NCI-H2171 (cell line): ENCODE results near the gene MAP2K6.
A peak's percentile ranks its signal among the peaks of the same experiment; 100 is the strongest.

Source experiments
- DNase-seq: peaks from one replicate; lab custom pipeline; 2025; lab: John Stamatoyannopoulos, UW

MAP2K6 gene

DNA sequence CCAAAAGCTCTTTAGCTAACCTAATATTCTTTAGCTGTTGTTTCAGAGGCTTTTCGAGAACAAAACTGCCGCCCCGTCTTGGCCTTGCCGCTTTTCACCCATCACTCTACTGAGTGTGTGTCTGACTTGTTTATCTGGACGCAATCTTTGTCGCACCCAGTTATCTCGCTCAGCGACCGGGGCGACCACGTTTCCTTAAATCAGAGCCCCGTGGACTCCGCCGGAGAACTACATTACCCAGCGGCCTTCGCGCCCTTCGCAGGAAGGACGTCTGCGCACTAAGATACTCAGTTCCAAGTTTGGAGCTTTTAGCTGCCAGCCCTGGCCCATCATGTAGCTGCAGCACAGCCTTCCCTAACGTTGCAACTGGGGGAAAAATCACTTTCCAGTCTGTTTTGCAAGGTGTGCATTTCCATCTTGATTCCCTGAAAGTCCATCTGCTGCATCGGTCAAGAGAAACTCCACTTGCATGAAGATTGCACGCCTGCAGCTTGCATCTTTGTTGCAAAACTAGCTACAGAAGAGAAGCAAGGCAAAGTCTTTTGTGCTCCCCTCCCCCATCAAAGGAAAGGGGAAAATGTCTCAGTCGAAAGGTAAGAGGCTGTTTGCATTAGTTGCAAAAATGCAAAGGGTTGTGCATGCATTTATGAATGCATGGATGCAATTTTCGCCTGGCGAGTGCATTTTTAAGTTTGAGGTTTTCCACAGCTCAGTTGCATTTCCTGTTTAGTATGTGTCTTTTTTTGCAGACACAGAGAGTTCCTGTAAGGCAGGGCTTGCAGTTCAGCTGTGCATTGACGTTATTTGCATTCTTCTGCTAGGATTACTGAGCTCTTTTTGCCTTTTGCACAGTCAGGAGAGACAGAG lies at the start of gene MAP2K6:
Gene MAP2K6, plus strand, starts transcription at position 290 of the 867 bp plus-strand sequence. Its CDS starts 288 bp downstream, at position 578.
- DNase-seq: peak; percentile 48

DNA sequence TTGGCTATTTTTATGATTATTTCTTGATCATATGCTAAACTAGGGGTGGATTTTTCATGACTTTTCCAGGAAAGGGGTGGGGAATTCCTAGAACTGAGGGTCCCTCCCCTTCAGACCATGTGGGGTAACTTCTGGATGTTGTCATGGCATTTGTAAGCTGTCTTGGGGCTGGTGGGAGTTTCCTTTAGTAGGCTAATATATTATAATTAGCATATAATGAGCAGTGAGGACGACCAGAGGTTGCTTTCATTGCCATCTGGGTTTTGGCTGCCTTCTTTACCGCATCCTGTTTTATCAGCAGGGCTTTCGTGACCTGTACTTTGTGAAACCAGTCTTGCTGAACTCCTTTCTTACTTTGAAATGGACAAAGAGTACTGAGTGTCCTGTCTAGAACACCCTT lies 47.2 kb upstream of the MAP2K6 start:
- no peak for DNase-seq

DNA sequence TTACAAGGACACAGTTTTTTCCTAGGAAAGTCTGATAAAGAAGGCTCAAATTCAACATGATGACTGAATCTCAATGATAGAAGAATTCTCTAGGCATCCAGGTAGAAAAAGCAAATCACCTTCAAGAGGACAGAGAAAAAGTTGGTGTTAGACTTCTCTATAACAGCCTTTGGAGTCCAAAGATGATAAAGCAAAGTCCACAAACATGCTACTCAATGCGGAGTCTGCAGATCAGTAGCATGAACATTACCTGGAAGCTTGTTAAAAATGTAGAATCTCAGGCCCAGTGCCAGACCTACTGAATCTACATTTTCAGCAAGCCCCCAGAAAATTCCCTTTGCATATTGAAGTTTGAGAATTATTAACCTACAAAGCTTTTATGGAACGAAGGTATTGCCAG lies 41.4 kb upstream of the MAP2K6 start:
- DNase-seq: no peak

DNA sequence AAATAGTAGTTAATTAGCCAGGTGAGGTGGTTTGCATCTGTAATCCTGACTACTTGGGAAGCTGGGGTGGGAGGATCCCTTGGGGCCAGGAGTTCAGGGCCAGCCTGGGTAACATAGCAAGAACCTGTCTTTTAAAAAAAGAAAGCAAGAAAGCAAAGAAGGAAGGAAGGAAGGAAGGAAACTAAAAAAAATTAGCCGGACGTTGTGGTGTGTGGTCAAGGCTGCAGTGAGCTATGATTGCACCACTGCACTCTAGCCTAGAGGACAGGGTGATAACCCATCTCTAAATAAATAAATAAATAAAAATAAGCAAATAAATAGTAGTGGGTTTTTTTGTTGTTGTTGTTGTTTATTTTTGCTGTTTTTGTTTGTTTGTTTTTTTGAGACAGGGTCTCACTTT lies 39.3 kb upstream of the MAP2K6 start:
- DNase-seq: no peak

DNA sequence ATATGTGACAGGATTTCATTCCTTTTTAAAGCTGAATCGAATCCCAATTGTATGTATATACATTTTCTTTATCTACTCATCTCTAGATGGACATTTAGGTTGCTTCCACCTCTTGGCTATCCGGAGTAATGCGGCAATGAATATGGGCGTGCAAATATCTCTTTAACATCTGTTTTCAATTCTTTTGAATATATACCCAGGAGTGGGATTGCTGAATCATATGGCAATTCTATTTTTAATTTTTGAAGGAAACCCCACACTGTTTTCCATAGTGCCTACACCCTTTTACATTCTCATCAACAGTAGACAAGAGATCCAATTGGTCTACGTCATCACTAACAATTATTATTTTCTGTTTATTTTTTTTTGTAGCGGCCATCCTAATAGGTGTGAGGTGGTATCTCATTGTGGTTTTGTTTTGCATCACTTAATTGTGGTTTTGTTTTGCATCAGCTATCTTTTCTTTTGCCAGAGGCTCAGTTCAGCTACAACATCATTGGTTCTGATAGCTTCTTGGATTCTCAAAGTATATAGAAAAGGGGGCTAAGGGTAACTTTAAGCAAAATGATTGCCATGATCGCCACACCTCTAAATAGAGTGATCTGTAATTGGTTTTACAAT lies 25.6 kb upstream of the MAP2K6 start:
- no peak for DNase-seq

DNA sequence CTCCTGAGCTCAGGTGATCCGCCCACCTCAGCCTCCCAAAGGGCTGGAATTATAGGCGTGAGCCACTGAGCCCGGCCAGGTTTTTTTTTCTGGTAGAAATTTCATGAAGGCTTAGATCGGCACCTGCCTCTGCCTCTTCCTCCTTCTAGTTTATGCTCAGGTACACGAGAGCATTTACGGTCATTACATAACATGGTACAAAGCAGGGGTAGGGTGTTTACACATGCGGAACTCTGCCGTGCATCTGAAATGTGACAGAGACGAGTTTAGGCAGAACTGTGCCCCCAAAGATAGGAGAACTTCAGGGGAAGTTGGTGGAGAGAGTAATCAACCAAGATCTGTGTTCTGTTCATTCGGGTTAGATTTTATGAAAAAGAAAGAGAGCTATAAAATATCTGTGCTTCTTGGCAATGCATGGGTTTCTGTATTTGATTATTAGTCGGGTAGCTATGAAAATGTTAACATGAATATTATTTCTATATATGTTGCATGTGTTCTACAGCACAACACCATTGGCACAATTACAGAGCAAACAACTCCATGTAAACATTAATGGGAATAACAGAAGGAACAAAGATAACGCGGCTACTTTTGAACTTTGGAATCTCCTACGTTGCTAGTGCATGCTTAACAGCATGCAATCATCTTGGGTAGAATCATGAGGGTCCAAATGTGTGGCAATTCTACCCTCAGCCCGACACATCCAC lies 23.5 kb upstream of the MAP2K6 start:
- no peak for DNase-seq

DNA sequence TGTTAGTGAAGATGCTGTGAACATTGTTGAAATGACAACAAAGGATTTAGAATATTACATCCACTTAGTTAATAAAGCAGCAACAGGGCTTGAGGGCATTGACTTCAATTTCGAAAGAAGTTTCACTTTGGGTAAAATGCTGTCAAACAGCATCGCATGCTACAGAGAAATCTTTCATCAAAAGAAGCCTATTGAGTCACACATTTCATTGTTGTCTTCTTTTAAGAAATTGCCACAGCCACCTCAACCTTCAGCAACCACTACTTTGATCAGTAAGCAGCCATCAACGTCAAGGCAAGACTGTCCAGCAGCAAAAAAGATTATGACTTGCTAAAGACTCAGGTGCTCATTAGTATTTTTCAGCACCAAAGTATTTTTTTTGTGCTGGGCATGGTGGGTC lies 13.2 kb upstream of the MAP2K6 start:
- DNase-seq: no peak

DNA sequence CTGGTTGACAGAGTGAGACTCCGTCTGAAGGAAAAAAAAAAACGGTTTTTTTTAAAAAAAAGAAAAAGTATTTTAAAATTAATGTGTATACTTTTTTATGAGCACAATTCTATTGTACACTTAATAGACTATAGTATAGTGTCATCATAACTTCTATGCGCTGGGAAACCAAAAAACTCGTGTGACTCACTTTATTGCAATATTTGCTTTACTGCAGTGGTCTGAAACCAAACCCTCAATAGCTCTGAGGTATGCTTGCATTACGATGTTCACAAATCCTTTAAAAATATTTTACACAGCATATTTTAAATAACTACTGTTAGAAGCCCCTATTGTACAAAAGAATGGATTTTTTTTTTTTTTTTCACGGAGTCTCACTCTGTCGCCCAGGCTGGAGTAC lies 12.4 kb upstream of the MAP2K6 start:
- no peak for DNase-seq

DNA sequence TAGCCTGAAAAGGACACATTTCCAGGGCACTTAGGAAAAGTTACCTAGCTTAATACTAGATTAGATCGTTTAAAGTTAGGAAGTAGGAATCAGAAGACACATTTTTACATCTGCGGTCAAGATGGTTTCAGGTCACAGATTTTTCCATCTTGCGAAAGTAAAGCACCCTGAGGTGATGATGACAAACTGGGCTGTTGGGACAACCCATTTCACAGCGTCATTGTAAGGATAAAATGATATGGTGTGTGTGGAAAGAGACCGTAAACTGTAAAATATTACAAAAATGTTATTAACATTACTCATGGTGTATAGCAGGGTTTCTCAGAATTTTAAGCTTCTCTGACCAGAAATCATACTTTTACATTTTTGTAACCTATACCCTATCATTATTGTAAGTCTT lies 10.1 kb upstream of the MAP2K6 start:
- DNase-seq: no peak

DNA sequence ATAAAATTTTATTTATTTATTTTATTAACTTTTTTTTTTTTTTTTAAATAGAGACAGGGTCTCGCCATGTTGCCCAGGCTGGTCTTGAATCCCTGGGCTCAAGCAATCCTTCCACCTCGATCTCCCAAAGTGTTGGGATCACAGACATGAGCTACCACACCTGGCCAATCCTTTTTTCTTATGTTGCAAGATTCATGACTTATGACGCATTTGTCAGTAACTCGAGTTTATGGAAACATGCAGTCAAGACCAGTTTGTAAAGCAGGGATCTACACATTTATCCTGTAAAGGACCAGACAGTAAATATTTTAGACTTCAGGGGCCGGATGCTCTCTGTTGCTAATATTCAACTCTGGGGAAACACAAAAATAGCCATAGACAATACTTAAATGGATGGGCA lies 9.4 kb upstream of the MAP2K6 start:
- DNase-seq: no peak

DNA sequence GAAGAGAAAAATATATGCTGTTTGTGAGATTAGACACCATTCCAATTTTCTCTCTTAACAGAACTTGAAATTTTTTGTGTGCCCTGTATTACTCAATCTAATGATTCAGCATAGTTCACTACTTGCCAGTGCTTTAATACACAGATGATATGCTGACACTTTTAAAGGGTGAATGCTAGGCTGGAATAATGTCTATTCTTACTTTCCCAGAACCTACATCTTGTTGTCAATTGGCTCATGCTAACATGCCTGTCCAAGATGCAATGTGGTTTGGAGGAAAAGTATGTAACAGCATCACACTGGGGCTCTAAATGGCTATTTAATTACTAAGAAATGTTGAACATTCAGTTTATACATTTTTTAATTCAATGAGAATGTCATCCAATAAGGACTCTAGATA lies 7.6 kb upstream of the MAP2K6 start:
- no peak for DNase-seq

DNA sequence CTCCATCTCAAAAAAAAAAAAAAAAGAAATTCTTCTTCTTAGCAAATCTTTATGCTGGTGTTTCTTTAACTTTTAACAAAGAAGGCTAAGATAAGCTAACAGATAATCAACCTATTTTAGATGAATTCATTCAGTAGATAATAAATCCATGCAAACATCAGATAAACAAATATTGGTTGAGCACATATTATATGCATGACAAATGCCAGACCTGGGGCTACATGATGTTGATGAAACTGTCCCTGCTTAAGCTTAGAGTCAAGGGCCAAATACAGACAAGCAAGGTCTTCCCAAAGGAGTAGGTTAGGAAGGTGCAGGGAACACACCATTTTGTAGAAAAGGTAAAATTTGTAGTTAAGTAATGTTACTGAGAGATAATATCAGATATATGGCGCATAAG lies 6.7 kb upstream of the MAP2K6 start:
- no peak for DNase-seq

DNA sequence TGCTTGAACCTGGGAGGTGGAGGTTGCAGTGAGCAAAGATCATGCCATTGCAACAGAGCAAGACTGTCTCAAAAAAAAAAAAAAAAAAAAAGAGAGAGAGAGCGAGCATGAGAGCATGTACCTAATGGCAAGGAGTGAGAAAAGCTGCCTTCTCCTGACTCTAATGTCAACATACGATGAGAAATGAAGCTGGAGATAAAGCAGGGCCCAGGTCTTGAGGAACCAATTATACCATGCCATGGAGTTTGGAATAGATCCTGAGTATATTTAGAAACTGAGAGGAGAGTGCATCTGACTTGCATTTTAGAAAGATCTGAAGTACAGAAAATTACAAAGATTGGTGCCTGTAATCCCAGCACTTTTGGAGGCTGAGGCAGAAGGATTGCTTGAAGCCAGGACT lies 3.8 kb upstream of the MAP2K6 start:
- DNase-seq: no peak

DNA sequence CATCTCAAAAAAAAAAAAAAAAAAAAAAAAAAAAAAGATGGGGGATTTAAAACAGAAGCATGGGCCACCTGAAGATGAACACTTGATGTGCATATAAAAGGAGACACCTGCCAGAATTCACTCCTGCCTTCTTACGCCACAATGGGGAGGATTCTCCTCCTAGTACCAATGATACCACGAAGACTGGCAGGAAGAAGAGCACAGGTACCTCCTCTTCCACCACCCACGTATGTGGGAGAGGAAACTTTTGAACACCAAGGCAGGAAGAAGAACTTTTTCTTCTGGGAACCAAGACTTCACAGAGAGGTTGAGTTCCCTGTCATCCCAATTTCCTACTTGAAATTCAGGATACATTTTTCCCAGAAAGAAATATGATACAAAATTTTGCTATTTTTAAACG lies 2.7 kb upstream of the MAP2K6 start:
- no peak for DNase-seq

DNA sequence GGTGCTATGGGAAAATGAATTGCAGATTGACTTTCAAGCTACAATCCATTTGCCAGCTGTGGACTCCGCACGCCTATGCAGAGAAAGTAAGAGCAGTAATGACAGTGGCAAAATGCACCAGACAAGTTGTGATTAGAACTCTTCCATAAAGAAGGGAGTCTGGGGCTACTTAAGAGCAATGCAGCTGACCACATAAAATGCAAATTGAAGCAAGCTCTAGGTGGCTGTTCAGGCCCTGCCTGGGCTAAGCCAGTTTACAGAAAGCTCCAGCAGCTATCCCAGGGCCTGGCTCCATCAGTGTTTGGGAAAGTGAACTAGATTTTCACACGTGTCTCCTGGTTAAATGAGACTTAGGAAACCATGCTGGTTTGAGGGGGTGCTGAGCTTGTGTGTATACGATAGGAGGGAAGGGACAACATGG lies 2.2 kb upstream of the MAP2K6 start:
- no peak for DNase-seq

DNA sequence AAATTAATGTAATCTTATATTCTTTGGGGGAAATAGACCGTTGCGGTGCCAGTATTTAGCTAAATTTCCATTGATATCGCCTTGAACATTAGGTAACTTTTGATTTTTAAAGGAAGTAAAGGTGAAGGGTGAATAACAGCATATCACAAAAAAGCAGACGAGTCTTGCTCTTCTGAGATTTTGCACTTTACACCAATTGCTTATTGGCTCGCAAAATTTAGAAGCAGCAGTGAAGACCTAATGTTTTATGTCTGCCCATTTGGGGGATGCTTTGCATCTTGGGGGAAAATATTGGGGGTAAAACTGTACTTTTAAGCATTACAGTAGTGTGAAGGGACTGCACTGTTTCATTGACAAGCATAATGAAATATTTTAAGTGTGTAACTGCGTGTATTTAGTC lies 934 bp downstream of the MAP2K6 start:
- no peak for DNase-seq

DNA sequence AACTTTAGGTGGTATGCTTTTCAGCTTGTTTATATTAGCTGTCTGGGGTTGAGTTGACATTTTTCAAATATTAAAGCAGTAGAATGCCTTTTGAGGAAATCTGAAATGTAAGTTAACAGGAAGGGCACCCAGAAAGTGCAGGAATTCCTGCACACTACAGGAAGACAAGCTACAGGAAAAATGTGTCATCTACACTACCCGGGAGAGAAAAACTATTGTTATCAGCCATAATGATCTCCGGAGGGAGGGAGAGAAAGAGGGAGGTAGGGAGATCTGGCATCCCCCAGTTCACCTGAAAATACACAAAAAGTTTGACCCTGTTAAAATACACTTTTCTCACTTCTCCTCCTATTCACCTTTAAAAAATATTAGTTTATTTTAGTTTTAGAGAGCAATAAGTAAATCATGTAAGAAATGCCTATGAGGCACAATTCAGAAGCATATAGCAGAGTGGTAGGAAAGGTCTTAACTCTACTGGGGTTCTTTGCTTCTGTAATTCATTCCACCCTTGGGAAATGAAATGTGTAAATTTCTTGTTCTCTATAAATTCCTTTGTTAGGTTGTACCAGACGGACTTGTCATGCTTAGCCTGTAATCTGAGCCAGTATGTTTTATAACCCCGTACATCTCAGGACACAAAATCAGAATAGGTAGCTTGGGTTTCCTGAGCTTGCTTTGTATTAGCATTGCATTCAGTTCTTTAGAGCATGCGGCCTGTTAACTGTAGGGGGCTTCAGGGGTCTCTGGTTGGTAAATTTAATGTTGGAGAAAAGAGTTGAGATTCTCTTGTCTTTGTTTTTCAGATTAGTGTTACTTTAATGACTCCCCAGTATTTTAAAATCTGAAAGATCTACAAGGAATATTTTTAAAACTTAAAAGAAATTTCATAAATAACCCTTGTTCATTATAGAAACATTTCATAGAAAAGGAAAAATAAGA lies 3.3 kb downstream of the MAP2K6 start:
- peak; percentile 14 for DNase-seq

DNA sequence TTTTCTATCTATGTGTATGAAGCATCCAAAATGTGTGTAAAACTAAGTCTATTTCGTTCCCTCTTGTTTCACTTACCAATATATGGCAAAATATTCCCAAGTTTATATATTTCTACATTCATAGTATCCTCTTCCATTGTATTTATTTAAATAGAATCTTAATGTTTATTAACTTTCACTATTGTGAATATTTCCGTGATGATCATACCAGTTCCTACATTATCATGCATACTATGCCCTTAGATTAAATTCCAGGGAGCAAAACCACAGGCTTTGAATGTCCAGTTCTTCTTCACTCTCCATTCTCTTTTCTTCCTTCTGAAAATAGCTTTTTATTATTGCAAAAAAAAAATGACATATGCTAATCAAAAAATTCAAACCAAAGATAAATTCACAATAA lies 4.0 kb downstream of the MAP2K6 start:
- no peak for DNase-seq

DNA sequence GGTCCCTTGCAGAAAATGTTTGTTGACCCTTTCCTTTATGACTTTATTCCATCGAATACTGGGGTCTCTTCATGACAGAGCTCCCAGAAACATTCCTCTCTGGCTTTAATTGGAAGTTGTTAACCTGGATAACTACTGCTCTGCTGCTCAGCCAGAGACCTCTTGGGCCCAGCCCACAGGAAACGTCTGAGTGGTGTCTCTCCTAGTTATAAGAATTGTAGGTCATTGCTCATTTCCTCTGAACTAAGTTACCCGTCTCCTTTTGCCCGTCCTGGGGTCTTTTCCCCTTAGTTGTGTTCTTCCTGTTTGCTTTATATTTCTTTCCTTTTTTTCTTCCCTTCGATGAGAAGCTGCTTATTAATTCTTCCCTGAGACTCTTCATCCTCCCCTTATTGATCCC lies 9.0 kb downstream of the MAP2K6 start:
- no peak for DNase-seq

DNA sequence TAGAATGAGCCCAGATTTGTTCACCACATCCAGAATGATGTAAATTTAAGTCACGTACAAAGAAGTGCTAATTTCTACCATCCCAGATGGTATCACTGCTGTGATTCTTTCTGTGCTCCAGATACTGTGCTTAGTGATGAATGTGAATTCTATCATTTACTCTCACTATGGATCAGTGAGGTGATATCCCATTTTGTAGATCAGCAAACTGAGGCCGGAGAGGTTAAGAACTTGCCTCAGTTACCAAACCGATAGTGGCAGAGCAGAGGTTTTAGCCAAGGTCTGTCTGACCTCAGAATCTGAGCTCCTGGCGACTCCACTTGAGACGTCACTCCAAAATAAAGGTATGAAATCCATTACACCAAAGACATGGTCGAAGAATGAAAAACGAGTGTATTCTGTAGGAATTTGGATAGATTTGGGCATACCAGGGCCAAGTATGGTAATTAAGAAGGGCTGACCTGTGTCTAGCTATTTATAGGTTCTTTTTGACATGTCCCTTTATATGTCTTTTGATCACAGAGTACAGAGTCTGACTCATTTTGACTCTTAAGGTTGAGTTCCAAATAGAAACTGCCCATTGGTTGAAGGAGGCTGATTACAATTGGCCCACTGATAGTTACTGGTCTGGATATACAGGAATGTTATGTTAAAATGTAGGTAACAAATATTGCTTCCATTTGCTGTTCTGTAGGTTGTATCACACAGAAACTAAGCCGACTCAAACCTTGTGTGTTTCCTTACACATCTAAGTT lies 10.0 kb downstream of the MAP2K6 start:
- DNase-seq: no peak

DNA sequence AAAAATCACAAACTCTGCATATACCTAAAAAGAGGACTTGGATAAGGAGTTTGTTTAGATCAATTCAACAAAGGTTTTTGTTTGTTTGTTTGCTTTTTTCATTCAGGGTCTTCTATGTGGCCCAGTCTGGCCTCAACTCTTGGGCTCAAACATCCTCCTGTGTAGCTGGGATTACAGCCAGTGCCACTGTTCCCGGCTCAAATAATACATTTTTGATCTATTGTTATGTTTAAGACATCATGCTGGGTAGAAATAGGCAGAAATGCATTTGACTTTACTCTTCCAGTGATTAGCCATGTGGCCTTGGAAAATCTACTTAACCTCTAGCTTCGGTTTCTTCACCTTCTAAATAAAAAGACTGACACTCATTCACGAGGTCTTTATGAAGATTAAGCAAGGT lies 11.5 kb downstream of the MAP2K6 start:
- no peak for DNase-seq
